GF-D8 (cell line): ENCODE results near the gene FICD.
"Not testable (repeated sequence)": the region's sequence is repeated elsewhere in the genome, so short reads cannot be mapped to it uniquely, and the experiment has no call there.

Experiments
- DNase-seq: peaks from one replicate; lab custom pipeline; 2025; lab: John Stamatoyannopoulos, UW

The FICD gene

GRCh38 chr12:108538146-108538545, 23.1 kb downstream of the FICD start:
- DNase-seq, result no peak

GRCh38 chr12:108538616-108539195, 23.6 kb downstream of the FICD start:
- DNase-seq, result no peak

GRCh38 chr12:108542320-108542719, 27.2 kb downstream of the FICD start:
- no peak for DNase-seq

- DNase-seq, result no peak
Observed at GRCh38 chr12:108543652-108544051, 28.6 kb downstream of the FICD start.

GRCh38 chr12:108547686-108548085, 32.6 kb downstream of the FICD start:
- no peak for DNase-seq

- DNase-seq, result no peak
Observed at GRCh38 chr12:108548954-108549521, 34.0 kb downstream of the FICD start.

- no peak for DNase-seq
Observed at GRCh38 chr12:108551535-108551934, 36.5 kb downstream of the FICD start.

GRCh38 chr12:108553799-108554198, 38.7 kb downstream of the FICD start:
- no peak for DNase-seq

GRCh38 chr12:108555383-108555782, 40.3 kb downstream of the FICD start:
- not testable (repeated sequence) for DNase-seq

GRCh38 chr12:108559007-108559655, 44.1 kb downstream of the FICD start:
- no peak for DNase-seq

- no peak for DNase-seq
Observed at GRCh38 chr12:108559748-108560147, 44.7 kb downstream of the FICD start.

- DNase-seq, result peak; percentile 64
Observed at GRCh38 chr12:108560321-108560721, 45.2 kb downstream of the FICD start.

GRCh38 chr12:108560752-108561719, 46.0 kb downstream of the FICD start, which contains the start of gene SART3:
SART3 (minus strand) TSS chr12:108561173; CDS start chr12:108561154, 19 bp downstream.
- peak; percentile 79 for DNase-seq

GRCh38 chr12:108561852-108562347, 46.8 kb downstream of the FICD start:
- no peak for DNase-seq

GRCh38 chr12:108562348-108563135, 47.5 kb downstream of the FICD start, which contains the start of gene ISCU:
ISCU (plus strand) TSS chr12:108562596; CDS start chr12:108562623, 27 bp downstream.
- peak; percentile 90 for DNase-seq

GRCh38 chr12:108563136-108563803, 48.2 kb downstream of the FICD start:
- peak; percentile 71 for DNase-seq

- no peak for DNase-seq
Observed at GRCh38 chr12:108563804-108564151, 48.7 kb downstream of the FICD start.

GRCh38 chr12:108564724-108565123, 49.6 kb downstream of the FICD start:
- DNase-seq, result peak; percentile 66

- DNase-seq, result no peak
Observed at GRCh38 chr12:108565146-108565545, 50.1 kb downstream of the FICD start.

GRCh38 chr12:108565976-108566375, 50.9 kb downstream of the FICD start:
- peak; percentile 77 for DNase-seq

- no peak for DNase-seq
Observed at GRCh38 chr12:108566452-108566851, 51.4 kb downstream of the FICD start.
